Aorta (tissue), 5 donors: ENCODE results near the gene GPC5. TPM values are rescaled to one million over a fixed set of nuclear protein-coding genes. Genes with fewer than 3 reads are reported as not detected.

Source experiments
- ATAC-seq: fragments of 200-7000 bp; cut with Tn5 transposase; one replicate; pipeline ENCODE4 v1.9.1; 2022; ENCODE audit warnings: moderate library complexity; ENCODE audit not compliant: low FRiP score
- DNase-seq, 2 donors: peaks; one replicate each; pipeline ENCODE4 v3.0.0-alpha.2; 2020
- H3K27ac ChIP-seq, 2 donors: one replicate each; pipeline ENCODE4 v1.5.1; 2013; ENCODE audit warnings: low read length in 2 of 2, mild to moderate bottlenecking in 2 of 2, moderate library complexity in 2 of 2, control low read depth in 1 of 2, inconsistent platforms in 1 of 2, low read depth in 1 of 2
- H3K27me3 ChIP-seq, 2 donors: one replicate each; pipeline ENCODE4 v1.6.1; 2013; ENCODE audit warnings: control low read depth in 1 of 2, low read length in 1 of 2, mild to moderate bottlenecking in 1 of 2, moderate library complexity in 1 of 2; ENCODE audit not compliant: insufficient read depth in 2 of 2, control insufficient read depth in 1 of 2
- H3K36me3 ChIP-seq, 2 donors: one replicate each; pipeline ENCODE4 v1.6.1; 2013; ENCODE audit warnings: control low read depth in 1 of 2, low read length in 1 of 2, mild to moderate bottlenecking in 1 of 2; ENCODE audit not compliant: insufficient read depth in 2 of 2, control insufficient read depth in 1 of 2
- H3K4me1 ChIP-seq, 2 donors: one replicate each; pipeline ENCODE4 v1.6.1; 2013; ENCODE audit warnings: low read length in 2 of 2, control low read depth in 1 of 2, mild to moderate bottlenecking in 1 of 2, moderate library complexity in 1 of 2; ENCODE audit not compliant: insufficient read depth in 2 of 2, control insufficient read depth in 1 of 2
- H3K4me3 ChIP-seq, 2 donors: one replicate each; pipeline ENCODE4 v1.5.1; 2013; ENCODE audit warnings: low read length in 2 of 2, control low read depth in 1 of 2, mild to moderate bottlenecking in 1 of 2
- H3K9me3 ChIP-seq: one replicate; pipeline ENCODE4 v1.6.1; 2013; ENCODE audit warnings: mild to moderate bottlenecking, low read length; ENCODE audit not compliant: control insufficient read depth
- WGBS, 2 donors: extraction: QIAGEN DNeasy Blood & Tissue Kit; methylation state at CpG; one replicate each; pipeline ENCODE4 v1.1.7; 2013; 5-methylcytosine and 5-hydroxymethylcytosine counted together
- intact Hi-C, 2 donors: fragments of 100-400 bp; cut with DNase I; formaldehyde crosslinking; loops; one replicate each; pipeline versions ENCODE4 v1.14.2 to v1.15.0; 2022
- polyA plus RNA-seq, 2 donors: library from polyadenylated mRNA; stranded (reverse); fragments of 200-250 nt; gene quantifications; one replicate each; pipeline ENCODE4 v1.2.3, GENCODE V29; 2013
- total RNA-seq, 2 donors: library from RNA; stranded (reverse); fragmentation: NEBNext Ultra II Directional; extraction: Animal tissue kit (Norgen Biotek cat#: 25700); gene quantifications; one replicate each; pipeline ENCODE4 v1.2.1, GENCODE V29; 2021
- donor health status: healthy with polysubstance abuse.
- donor health status: Bipolar disorder and iron deficiency.
- donor health status: DM: no; HTN: no; CAD: no.
- donor health status: DM: no; HTN: no; CAD: no.
- donor health status: DM: yes; HTN: yes; CAD: no.

Gene GPC5
- total and polyA plus RNA-seq, 4 donors, result 0.97 to 1.5 TPM; not detected in 2

DNA sequence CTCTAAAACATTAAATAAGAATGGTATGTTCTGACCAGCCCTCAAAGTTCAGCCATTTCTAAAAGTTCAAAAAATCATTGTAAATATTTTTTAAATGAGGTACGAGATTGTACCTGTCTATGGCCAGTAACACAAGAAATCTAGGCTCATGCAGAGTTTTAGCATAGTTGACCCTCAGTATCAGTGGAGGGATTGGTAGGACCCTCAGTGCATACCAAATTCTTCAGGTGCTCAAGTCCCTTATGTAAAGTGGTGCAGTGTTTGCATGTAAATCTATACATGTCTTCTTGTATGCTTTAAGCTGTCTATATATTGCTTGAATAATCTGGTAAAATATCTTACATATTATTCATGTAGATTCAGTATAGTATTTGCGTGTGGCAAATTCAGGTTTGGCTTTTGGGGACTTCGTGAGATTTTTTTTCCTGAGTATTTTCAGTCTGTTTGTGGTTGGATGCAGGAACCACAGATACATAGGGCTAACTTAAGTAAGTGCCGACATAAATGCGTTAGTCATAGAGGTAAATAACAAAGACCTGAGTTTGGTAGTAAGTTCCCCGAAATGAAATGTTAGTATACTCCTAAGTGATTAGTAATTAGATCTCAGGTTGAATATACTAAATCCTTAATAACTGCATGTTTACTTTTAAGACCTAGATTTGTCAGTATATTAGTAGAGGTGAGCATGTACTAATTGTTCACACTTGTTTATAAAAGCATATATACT, 43.2 kb upstream of the GPC5 start:
- WGBS, 2 donors, result 87 to 88% methylated on average over 6 of the region's 6 CpGs
- ATAC-seq, result no peak
- H3K36me3 ChIP-seq, result peaks cover 2% of the 10 kb centered on the region in 2 donors

DNA sequence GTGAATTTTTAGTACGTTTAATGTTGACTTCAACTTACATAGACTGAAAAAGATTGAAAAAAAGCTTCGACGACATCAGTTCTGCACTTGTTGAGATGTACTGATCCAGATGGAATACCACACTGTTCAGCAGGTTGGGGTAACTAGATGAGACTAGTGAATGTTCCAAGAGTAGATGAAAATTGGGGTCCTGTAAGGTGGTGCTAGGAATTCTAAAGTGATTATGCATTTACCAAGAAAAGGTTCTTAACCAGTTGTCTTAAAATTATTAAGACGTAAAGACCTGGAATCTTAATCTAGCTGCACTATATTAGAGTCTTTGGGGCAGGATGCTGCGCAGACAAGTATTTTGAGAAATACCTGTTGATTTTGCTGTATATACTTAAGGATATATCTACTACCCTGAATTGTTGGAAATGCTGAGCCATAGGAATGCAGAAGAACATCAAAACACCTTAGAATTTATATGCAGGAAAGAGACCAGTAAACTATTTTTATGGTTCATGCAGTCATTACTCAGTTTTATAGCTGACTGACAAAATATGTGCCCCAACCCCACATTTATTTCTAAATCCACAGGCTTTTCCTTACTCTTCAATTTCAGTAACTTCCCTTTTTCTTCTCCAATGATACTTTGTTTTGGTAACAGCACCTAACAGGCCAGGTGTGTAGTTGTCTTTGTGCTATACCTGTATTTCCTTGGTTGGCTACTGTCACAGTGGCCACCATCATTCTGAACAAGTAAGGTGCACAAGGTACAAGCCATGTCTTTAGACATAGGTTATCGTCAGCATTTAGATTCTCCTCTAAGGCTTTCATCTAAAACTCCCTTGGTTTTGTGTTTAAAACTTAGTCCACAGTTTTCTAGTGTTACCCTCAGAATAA, 42.4 kb upstream of the GPC5 start:
- no peaks in the 10 kb centered on the region for H3K36me3 ChIP-seq
- no peaks in the 10 kb centered on the region for H3K27me3 ChIP-seq
- intact Hi-C loops, result no loop called here
- ATAC-seq (no peak), DNase-seq (no peak)
- no peak overlapping the region for H3K27ac ChIP-seq
- WGBS, 2 donors, result 96 to 97% methylated on average over 6 of the region's 6 CpGs
- no peaks in the 10 kb centered on the region for H3K9me3 ChIP-seq
- peaks cover 3 to 11% of the 10 kb centered on the region in 2 donors for H3K4me1 ChIP-seq
- no peak overlapping the region for H3K4me3 ChIP-seq

More for the DNA sequence above, 43.2 kb upstream of the GPC5 start:
- Histone ChIP-seq H3K9me3 (no peaks in the 10 kb centered on the region), H3K4me1 (peaks cover 3 to 8% of the 10 kb centered on the region in 2 donors), H3K27me3 (no peaks in the 10 kb centered on the region), H3K4me3 (no peak overlapping the region), H3K27ac (no peak overlapping the region)
- no peak for DNase-seq
- intact Hi-C loops, result no loop called here

DNA sequence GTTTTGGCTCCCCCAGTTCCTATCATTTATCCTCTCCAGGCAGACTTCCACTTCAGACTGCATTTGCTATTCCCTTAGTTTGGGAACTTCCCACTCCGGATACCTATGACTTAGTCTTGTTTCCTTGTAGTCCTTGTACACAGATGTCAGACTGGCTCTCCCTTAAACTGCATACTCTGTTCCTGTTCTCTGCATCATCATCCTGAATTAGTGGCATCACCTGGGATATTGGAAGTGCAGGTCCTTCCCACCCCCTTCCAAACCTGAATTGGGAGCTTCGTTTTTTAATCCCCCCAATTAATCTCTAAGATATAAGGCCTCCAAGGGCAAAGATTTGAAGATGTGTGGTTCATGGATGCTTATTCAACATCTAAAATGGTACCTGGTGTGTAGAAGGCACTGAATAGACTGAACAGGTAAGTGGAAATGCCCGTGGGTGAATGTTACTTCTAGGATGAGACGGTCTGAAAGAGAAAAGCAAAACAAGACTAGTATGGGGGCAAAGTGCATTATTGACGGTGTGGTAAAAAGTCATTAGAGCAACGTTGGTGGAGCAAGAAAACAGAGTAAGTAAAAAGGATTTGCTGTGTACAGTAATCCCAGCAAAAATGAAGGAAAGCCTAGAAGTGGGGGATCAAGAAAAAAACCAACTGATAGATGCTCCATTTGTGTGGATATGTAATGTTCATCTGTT, 41.4 kb upstream of the GPC5 start:
- Histone ChIP-seq H3K27ac (no peak overlapping the region), H3K27me3 (no peaks in the 10 kb centered on the region), H3K36me3 (no peaks in the 10 kb centered on the region), H3K4me3 (no peak overlapping the region), H3K9me3 (no peaks in the 10 kb centered on the region), H3K4me1 (peaks cover 3 to 11% of the 10 kb centered on the region in 2 donors)
- ATAC-seq (no peak), DNase-seq (no peak)
- 87 to 89% methylated on average over 6 of the region's 6 CpGs for WGBS, 2 donors
- intact Hi-C loops, result no loop called here

DNA sequence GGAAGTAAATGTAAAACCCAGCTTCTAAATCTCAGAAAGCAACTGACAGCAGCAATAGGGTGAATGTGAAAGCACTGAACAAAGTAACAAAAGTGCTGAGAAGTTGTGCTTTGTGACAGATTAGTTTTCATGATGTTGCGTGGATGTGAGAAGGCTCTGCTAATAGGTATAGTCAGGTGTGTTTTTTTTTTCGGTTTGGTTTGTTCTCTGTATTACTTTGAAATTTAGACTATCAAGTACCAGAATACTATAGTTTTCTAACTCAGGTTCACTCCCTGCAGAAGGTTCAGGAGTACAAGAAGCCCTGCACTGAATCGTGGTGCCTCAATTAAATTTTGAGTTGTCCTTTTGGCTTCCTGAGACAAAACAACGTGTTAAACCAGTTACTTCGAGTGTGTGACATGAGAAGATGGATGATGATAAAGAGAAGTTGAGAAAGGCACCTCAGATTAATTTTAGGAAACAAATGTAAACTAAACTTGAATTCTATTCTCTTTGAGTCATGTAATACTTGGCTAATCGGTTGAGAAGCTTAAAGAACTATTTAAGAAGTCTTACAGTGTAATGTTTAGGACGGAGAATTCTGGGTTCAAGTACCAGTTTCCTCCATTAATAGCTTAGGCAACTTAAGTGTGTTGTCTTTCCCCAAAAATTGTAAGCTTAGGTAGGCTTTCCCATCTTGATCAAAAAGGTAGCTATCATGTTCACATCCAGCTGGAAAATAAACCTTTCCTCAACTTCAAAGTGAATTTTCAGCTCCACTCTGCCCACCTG, 40.6 kb upstream of the GPC5 start:
- 31 to 38% methylated on average over 7 of the region's 7 CpGs for WGBS, 2 donors
- no peak overlapping the region for H3K4me3 ChIP-seq
- H3K4me1 ChIP-seq, result peaks cover 3 to 11% of the 10 kb centered on the region in 2 donors
- ATAC-seq (no peak), DNase-seq (no peak)
- H3K27ac ChIP-seq, result no peak overlapping the region
- intact Hi-C loops, result no loop called here
- H3K27me3 ChIP-seq, result no peaks in the 10 kb centered on the region
- no peaks in the 10 kb centered on the region for H3K9me3 ChIP-seq
- no peaks in the 10 kb centered on the region for H3K36me3 ChIP-seq

DNA sequence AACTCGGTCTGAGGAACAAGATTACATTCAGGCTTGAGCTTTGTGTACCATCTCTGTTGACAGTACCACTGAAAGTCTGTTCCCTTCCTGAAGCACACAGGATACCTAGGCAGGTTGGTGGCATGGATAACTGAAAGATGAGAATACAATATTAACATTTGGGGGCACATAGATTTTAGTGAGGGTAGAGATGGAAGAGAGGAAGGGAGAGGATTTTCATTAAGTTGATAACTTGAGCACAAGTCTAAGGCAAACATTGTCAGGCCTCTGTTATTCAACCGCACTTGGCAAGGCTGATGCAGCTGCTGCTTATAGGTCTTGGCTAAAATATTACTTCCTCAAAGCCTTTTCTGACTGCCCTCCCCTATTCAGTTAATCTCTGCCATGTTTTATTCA, 40.0 kb upstream of the GPC5 start:
- intact Hi-C loops, result no loop called here
- H3K36me3 ChIP-seq, result no peaks in the 10 kb centered on the region
- ATAC-seq (no peak), DNase-seq (no peak)
- H3K9me3 ChIP-seq, result no peaks in the 10 kb centered on the region
- peaks cover 3 to 11% of the 10 kb centered on the region in 2 donors for H3K4me1 ChIP-seq
- H3K27ac ChIP-seq, result no peak overlapping the region
- no peak overlapping the region for H3K4me3 ChIP-seq
- 34 to 37% methylated on average over 2 of the region's 2 CpGs for WGBS, 2 donors
- H3K27me3 ChIP-seq, result no peaks in the 10 kb centered on the region

DNA sequence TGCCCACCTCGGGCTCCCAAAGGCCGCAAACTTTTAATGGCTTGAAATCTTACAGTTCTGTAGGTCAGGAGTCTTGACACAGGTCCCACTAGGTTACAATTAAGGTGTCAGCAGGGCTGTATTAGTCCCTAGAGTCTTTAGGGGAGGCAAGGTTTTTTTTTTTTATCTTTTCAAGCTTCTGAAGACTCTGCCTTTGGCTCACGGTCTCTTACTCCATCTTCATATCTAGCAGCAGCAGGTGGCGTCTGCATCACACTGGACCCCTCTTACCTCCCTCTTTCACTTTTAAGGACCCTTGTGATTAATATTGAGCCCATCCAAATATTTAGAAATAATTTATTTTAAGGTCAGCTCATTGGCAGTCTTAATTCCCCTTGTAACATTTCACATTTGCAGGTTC, 39.3 kb upstream of the GPC5 start:
- Histone ChIP-seq H3K36me3 (no peaks in the 10 kb centered on the region), H3K9me3 (no peaks in the 10 kb centered on the region), H3K4me3 (no peak overlapping the region), H3K27ac (no peak overlapping the region), H3K27me3 (no peaks in the 10 kb centered on the region), H3K4me1 (peaks cover 3 to 9% of the 10 kb centered on the region in 2 donors)
- WGBS, 2 donors, result 47 to 49% methylated on average over 4 of the region's 4 CpGs
- DNase-seq (no peak), ATAC-seq (no peak)
- intact Hi-C loops, result no loop called here

DNA sequence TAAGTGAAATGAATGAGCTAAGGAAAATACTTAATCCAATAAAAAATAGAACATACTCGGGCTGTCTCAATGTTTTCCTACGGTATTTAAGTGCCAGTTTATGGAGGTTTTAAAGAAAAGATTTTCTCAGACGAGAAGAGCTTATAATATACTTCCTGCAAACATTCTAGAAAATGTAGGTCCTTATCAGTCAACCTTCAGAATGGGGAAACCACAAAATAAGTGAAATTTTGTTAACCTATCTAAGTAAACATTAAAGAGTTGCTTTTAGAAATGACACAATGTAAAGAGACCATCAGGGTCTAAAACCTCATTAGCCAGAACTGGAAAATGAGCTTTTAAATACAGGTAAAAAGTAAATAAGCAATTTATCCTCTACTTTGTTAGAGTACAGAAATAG, 38.8 kb upstream of the GPC5 start:
- Histone ChIP-seq H3K4me1 (peaks cover 3 to 9% of the 10 kb centered on the region in 2 donors), H3K9me3 (no peaks in the 10 kb centered on the region), H3K4me3 (no peak overlapping the region), H3K27ac (no peak overlapping the region), H3K27me3 (no peaks in the 10 kb centered on the region), H3K36me3 (no peaks in the 10 kb centered on the region)
- 3 to 4% methylated on average over 3 of the region's 3 CpGs for whole genome bisulfite sequencing, 2 donors
- ATAC-seq, result no peak
- no peak for DNase-seq
- intact Hi-C loops, result no loop called here

DNA sequence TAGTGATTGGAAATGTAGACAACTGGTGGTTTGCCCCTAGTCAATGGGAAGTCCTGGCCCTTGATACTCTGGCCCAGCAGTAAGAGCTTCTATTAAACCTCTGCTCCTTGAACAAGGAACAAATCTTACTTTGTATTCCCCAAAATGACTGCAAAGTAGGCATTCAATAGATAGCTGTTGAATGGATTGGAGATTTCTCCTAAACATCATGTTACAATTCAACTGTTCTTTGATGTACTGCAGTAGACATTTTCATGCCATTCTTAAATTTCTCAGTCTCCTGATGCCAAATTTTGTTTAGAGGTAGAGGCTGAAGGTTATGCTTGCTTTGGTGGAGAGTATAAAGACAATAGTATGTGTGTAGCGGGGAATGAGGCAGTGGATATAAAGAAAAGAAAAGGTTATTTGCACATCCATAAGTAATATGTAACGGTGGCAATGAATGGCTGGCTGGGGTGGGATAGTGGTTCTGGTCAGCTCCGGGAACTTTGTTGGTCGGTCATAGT, 38.1 kb upstream of the GPC5 start:
- Histone ChIP-seq H3K4me1 (peaks cover 3 to 9% of the 10 kb centered on the region in 2 donors), H3K36me3 (no peaks in the 10 kb centered on the region), H3K4me3 (no peak overlapping the region), H3K27me3 (no peaks in the 10 kb centered on the region), H3K9me3 (no peaks in the 10 kb centered on the region), H3K27ac (no peak overlapping the region)
- ATAC-seq (no peak), DNase-seq (no peak)
- intact Hi-C loops, result no loop called here
- WGBS, 2 donors, result 94 to 96% methylated on average over 4 of the region's 4 CpGs
